IMR-90 (cell line): ENCODE measurements around the gene SH3GL2. TPM values are rescaled to one million over a fixed set of nuclear protein-coding genes. Genes with fewer than 3 reads are reported as not detected.

Source experiments
- ATAC-seq: fragments of 200-7000 bp; cut with Tn5 transposase; 2 replicates; pipeline ENCODE4 v1.9.1; 2020; ENCODE audit warnings: low read depth, mild to moderate bottlenecking, moderate library complexity
- BruUV-seq: library from RNA; stranded (reverse); fragments of 400-500 nt; replicated peaks from 2 replicates; lab custom pipeline; 2021; lab: Mats Ljungman, UMichigan
- CTCF ChIA-PET: fragments of 300-600 bp; formaldehyde crosslinking; extraction: SDS; loops from one replicate; lab custom pipeline; 2021; ENCODE audit warnings: antibody characterized with exemption; lab: Yijun Ruan, JAX
- POLR2A ChIA-PET: fragments of 300-600 bp; sonication (Branson Sonifier 250); formaldehyde crosslinking; loops from one replicate; lab custom pipeline; 2022; ENCODE audit warnings: antibody characterized with exemption; ENCODE audit not compliant: unreplicated experiment; lab: Charles Lee
- DNase-seq: peaks from one replicate; pipeline ENCODE4 v3.0.0; 2013
- H2AFZ ChIP-seq: replicated peaks from 2 replicates; pipeline ENCODE3; 2013; ENCODE audit warnings: low read length, mild to moderate bottlenecking; ENCODE audit not compliant: poor library complexity
- H2AK5ac ChIP-seq: 2 replicates; pipeline ENCODE4 v1.6.1; 2013; ENCODE audit warnings: low read depth, low read length, inconsistent platforms
- H2AK9ac ChIP-seq: replicated peaks from 2 replicates; pipeline ENCODE3; 2013; ENCODE audit warnings: mild to moderate bottlenecking, low read depth, low read length, moderate library complexity; ENCODE audit not compliant: poor library complexity
- H2BK120ac ChIP-seq: 2 replicates; pipeline ENCODE4 v1.6.1; 2013; ENCODE audit warnings: low read depth, low read length, inconsistent platforms
- H2BK15ac ChIP-seq: 3 replicates; pipeline ENCODE4 v1.6.1; 2013; ENCODE audit warnings: low read depth, low read length, inconsistent platforms
- H2BK20ac ChIP-seq: 2 replicates; pipeline ENCODE4 v1.6.1; 2013; ENCODE audit warnings: low read depth, mild to moderate bottlenecking, inconsistent platforms, low read length, moderate library complexity
- H2BK5ac ChIP-seq: 2 replicates; pipeline ENCODE4 v1.6.1; 2013; ENCODE audit warnings: mild to moderate bottlenecking, low read depth, low read length, inconsistent platforms; ENCODE audit not compliant: poor library complexity, severe bottlenecking
- H3K14ac ChIP-seq: replicated peaks from 2 replicates; pipeline ENCODE4 v1.6.1; 2013; ENCODE audit warnings: low read depth, low read length, inconsistent platforms
- H3K18ac ChIP-seq: 2 replicates; pipeline ENCODE4 v1.6.1; 2013; ENCODE audit warnings: low read depth, low read length, control low read depth
- H3K23ac ChIP-seq: 2 replicates; pipeline ENCODE4 v1.6.1; 2013; ENCODE audit warnings: low read depth, low read length, inconsistent platforms
- H3K27ac ChIP-seq: 2 replicates; pipeline ENCODE4 v1.5.1; 2013; ENCODE audit warnings: mild to moderate bottlenecking, control low read depth, low read length; ENCODE audit not compliant: insufficient read depth
- H3K27me3 ChIP-seq: 2 replicates; pipeline ENCODE4 v1.6.1; 2013; ENCODE audit warnings: low read length; ENCODE audit not compliant: control insufficient read depth, insufficient read depth
- H3K36me3 ChIP-seq: 2 replicates; pipeline ENCODE4 v1.6.1; 2013; ENCODE audit warnings: low read length, mixed read lengths; ENCODE audit not compliant: control insufficient read depth, insufficient read depth
- H3K4ac ChIP-seq: 2 replicates; pipeline ENCODE4 v1.6.1; 2013; ENCODE audit warnings: low read depth, low read length, inconsistent platforms
- H3K4me1 ChIP-seq: 2 replicates; pipeline ENCODE4 v1.6.1; 2013; ENCODE audit warnings: low read length, mixed read lengths; ENCODE audit not compliant: control insufficient read depth, insufficient read depth
- H3K4me2 ChIP-seq: 2 replicates; pipeline ENCODE4 v1.6.1; 2013; ENCODE audit warnings: low read depth, mild to moderate bottlenecking, control low read depth, low read length, moderate library complexity
- H3K4me3 ChIP-seq: 2 replicates; pipeline ENCODE4 v1.5.1; 2013; ENCODE audit warnings: low read depth, mild to moderate bottlenecking, control low read depth, low read length, moderate library complexity; ENCODE audit not compliant: insufficient read depth
- H3K56ac ChIP-seq: 2 replicates; pipeline ENCODE4 v1.6.1; 2013; ENCODE audit warnings: low read length, inconsistent platforms; ENCODE audit not compliant: insufficient read depth; ENCODE audit errors: extremely low read depth
- H3K79me1 ChIP-seq, 2 experiments: 2 replicates each; pipeline ENCODE4 v1.6.1; 2013; ENCODE audit warnings: low read length in 2 of 2, inconsistent platforms in 1 of 2, low read depth in 1 of 2
- H3K9ac ChIP-seq: 2 replicates; pipeline ENCODE4 v1.6.1; 2013; ENCODE audit warnings: low read depth, low read length, control low read depth
- H3K9me1 ChIP-seq: 2 replicates; pipeline ENCODE4 v1.6.1; 2013; ENCODE audit warnings: low read length, inconsistent platforms; ENCODE audit not compliant: insufficient read depth
- H3K9me3 ChIP-seq: 2 replicates; pipeline ENCODE4 v1.6.1; 2013; ENCODE audit warnings: low read length; ENCODE audit not compliant: control insufficient read depth, insufficient read depth
- H4K20me1 ChIP-seq: 2 replicates; pipeline ENCODE4 v1.6.1; 2013; ENCODE audit warnings: low read length, inconsistent platforms; ENCODE audit not compliant: insufficient read depth
- H4K5ac ChIP-seq: 2 replicates; pipeline ENCODE4 v1.6.1; 2013; ENCODE audit warnings: mild to moderate bottlenecking, low read depth, low read length, control low read depth
- H4K8ac ChIP-seq, 2 experiments: 2 replicates each; pipeline ENCODE4 v1.6.1; 2013; ENCODE audit warnings: low read depth in 2 of 2, low read length in 2 of 2, control low read depth in 1 of 2, inconsistent platforms in 1 of 2
- H4K91ac ChIP-seq: 2 replicates; pipeline ENCODE4 v1.6.1; 2013; ENCODE audit warnings: low read depth, low read length, inconsistent platforms; ENCODE audit not compliant: insufficient read depth
- BHLHE40 ChIP-seq: fragments of 150-350 bp; IDR thresholded peaks from 2 replicates; pipeline ENCODE4 v1.6.1; 2016; ENCODE audit warnings: mild to moderate bottlenecking, low read depth, low read length
- CEBPB ChIP-seq: IDR thresholded peaks from 2 replicates; pipeline ENCODE4 v1.6.1; 2012; ENCODE audit warnings: low read depth, low read length, improper control_type of control experiment
- CHD1 ChIP-seq: IDR thresholded peaks from 2 replicates; pipeline ENCODE4 v1.6.1; 2012; ENCODE audit warnings: low read depth, low read length, improper control_type of control experiment
- FOS ChIP-seq: fragments of 150-350 bp; IDR thresholded peaks from 2 replicates; pipeline ENCODE4 v1.6.1; 2016; ENCODE audit warnings: low read depth, low read length
- MAFK ChIP-seq: IDR thresholded peaks from 2 replicates; pipeline ENCODE4 v1.6.1; 2012; ENCODE audit warnings: low read depth, low read length, improper control_type of control experiment
- MAZ ChIP-seq: IDR thresholded peaks from 2 replicates; pipeline ENCODE4 v1.6.1; 2012; ENCODE audit warnings: low read depth, mild to moderate bottlenecking, low read length, improper control_type of control experiment, moderate library complexity, borderline replicate concordance
- MXI1 ChIP-seq: IDR thresholded peaks from 2 replicates; pipeline ENCODE4 v1.6.1; 2012; ENCODE audit warnings: low read depth, mild to moderate bottlenecking, low read length, moderate library complexity, borderline replicate concordance
- NFE2L2 ChIP-seq: fragments of 150-350 bp; IDR thresholded peaks from 2 replicates; pipeline ENCODE4 v1.6.1; 2016; ENCODE audit warnings: low read depth, mild to moderate bottlenecking, low read length
- POLR2A ChIP-seq: IDR thresholded peaks from 2 replicates; pipeline ENCODE4 v1.6.1; 2012; ENCODE audit warnings: mild to moderate bottlenecking, low read depth, low read length
- RAD21 ChIP-seq: IDR thresholded peaks from 2 replicates; pipeline ENCODE4 v1.6.1; 2012; ENCODE audit warnings: low read length, improper control_type of control experiment
- RCOR1 ChIP-seq: IDR thresholded peaks from 2 replicates; pipeline ENCODE4 v1.6.1; 2012; ENCODE audit warnings: mild to moderate bottlenecking, low read length, improper control_type of control experiment; ENCODE audit not compliant: insufficient replicate concordance
- RFX5 ChIP-seq: IDR thresholded peaks from 2 replicates; pipeline ENCODE4 v1.8.0; 2012; ENCODE audit warnings: low read depth, mild to moderate bottlenecking, low read length, moderate library complexity
- SMC3 ChIP-seq: fragments of 150-350 bp; IDR thresholded peaks from 2 replicates; pipeline ENCODE4 v1.6.1; 2016; ENCODE audit warnings: low read depth, mild to moderate bottlenecking, antibody characterized with exemption, low read length, moderate library complexity
- WGBS, 2 experiments: methylation state at CpG; one replicate each; pipeline versions ENCODE4 v1.1.5 to v1.1.7; 2013; ENCODE audit warnings: missing lambda C conversion rate in 2 of 2; ENCODE audit not compliant: insufficient read length in 1 of 2; ENCODE audit errors: extremely low coverage in 2 of 2; 5-methylcytosine and 5-hydroxymethylcytosine counted together
- dilution Hi-C: fragments of 300-500 bp; cut with HindIII; formaldehyde crosslinking; loops from one replicate; pipeline ENCODE4 v1.14.3; 2018; ENCODE audit warnings: low sequenced_read_pairs; ENCODE audit not compliant: unreplicated experiment
- in situ Hi-C: fragments of 300-500 bp; cut with MboI; formaldehyde crosslinking; loops from 3 replicates; pipeline ENCODE4 v1.14.3; 2019; ENCODE audit warnings: low sequenced_read_pairs, inconsistent platforms, mixed read lengths
- intact Hi-C: fragments of 100-400 bp; cut with micrococcal nuclease; formaldehyde crosslinking; loops from 2 replicates; pipeline ENCODE4 v1.10.0; 2022
- polyA plus RNA-seq, 3 experiments: library from polyadenylated mRNA; depleted of rRNA; stranded (reverse); fragments of >200 nt; gene quantifications; 2 replicates each; pipeline ENCODE4 v1.2.3, GENCODE V29; 2012; ENCODE audit warnings: low replicate concordance in 1 of 3
- total RNA-seq: library from RNA; depleted of rRNA; stranded (reverse); fragments of >200 nt; gene quantifications from 2 replicates; pipeline ENCODE4 v1.2.3, GENCODE V29; 2012
- TF ChIP-seq, protein P1 (sequence below): fragments of 150-350 bp; IDR thresholded peaks from 2 replicates; pipeline ENCODE4 v1.6.1; 2016; ENCODE audit warnings: low read depth, mild to moderate bottlenecking, low read length, moderate library complexity, borderline replicate concordance
- TF ChIP-seq, protein P2 (sequence below): fragments of 150-350 bp; IDR thresholded peaks from 2 replicates; pipeline ENCODE4 v1.6.1; 2017; ENCODE audit warnings: mild to moderate bottlenecking, antibody characterized with exemption, low read length, low read depth
- TF ChIP-seq, protein P3 (sequence below): conservative IDR thresholded peaks from 2 replicates; pipeline ENCODE4 v1.5.1; 2012; ENCODE audit warnings: mild to moderate bottlenecking, low read depth, low read length, improper control_type of control experiment

Gene SH3GL2
- total and polyA plus RNA-seq, 2 of the 4 experiments (the other 2 are of a cell fraction) = under 0.01 to 0.05 TPM

DNA sequence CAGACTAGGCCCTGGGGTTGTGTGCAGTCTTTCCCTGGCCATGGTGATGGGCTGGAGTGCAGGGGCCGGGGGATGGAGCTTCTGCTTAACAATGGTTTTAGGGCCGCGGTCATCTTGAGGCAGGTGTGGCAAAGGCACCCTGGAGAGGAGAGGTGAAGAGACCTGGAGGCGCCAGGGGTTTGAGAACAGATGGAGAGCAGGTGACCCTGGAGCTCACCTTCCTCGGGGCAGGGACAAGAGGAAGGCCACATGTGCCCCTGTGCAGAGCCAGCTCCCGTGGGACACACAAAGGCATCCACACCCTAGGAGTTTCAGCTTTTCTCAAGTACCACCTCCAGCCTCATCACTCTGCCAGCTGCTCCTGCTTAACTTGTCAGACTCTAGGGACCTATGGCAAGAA lies 46.4 kb upstream of the SH3GL2 start:
- no peak overlapping the region for H3K9ac ChIP-seq
- H3K18ac ChIP-seq = no peak overlapping the region
- H3K27me3 ChIP-seq = peaks cover 2% of the 10 kb centered on the region; the same call in 1 of the 2 replicates
- TF ChIP-seq MXI1 (no peak), NFE2L2 (no peak), BHLHE40 (no peak), POLR2A (no peak), MAFK (no peak), RAD21 (no peak), CHD1 (no peak), MAZ (no peak), CEBPB (no peak), RCOR1 (no peak), RFX5 (no peak), FOS (no peak), SMC3 (no peak)
- TF ChIP-seq, protein P1, sequence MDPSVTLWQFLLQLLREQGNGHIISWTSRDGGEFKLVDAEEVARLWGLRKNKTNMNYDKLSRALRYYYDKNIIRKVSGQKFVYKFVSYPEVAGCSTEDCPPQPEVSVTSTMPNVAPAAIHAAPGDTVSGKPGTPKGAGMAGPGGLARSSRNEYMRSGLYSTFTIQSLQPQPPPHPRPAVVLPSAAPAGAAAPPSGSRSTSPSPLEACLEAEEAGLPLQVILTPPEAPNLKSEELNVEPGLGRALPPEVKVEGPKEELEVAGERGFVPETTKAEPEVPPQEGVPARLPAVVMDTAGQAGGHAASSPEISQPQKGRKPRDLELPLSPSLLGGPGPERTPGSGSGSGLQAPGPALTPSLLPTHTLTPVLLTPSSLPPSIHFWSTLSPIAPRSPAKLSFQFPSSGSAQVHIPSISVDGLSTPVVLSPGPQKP = no peak
- TF ChIP-seq, protein P2, sequence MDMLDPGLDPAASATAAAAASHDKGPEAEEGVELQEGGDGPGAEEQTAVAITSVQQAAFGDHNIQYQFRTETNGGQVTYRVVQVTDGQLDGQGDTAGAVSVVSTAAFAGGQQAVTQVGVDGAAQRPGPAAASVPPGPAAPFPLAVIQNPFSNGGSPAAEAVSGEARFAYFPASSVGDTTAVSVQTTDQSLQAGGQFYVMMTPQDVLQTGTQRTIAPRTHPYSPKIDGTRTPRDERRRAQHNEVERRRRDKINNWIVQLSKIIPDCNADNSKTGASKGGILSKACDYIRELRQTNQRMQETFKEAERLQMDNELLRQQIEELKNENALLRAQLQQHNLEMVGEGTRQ = no peak
- TF ChIP-seq, protein P3, sequence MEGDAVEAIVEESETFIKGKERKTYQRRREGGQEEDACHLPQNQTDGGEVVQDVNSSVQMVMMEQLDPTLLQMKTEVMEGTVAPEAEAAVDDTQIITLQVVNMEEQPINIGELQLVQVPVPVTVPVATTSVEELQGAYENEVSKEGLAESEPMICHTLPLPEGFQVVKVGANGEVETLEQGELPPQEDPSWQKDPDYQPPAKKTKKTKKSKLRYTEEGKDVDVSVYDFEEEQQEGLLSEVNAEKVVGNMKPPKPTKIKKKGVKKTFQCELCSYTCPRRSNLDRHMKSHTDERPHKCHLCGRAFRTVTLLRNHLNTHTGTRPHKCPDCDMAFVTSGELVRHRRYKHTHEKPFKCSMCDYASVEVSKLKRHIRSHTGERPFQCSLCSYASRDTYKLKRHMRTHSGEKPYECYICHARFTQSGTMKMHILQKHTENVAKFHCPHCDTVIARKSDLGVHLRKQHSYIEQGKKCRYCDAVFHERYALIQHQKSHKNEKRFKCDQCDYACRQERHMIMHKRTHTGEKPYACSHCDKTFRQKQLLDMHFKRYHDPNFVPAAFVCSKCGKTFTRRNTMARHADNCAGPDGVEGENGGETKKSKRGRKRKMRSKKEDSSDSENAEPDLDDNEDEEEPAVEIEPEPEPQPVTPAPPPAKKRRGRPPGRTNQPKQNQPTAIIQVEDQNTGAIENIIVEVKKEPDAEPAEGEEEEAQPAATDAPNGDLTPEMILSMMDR = no peak
- H4K5ac ChIP-seq = no peak overlapping the region
- H3K4me3 ChIP-seq = no peak overlapping the region
- ChIA-PET POLR2A (no interaction called here), CTCF (interaction anchor here (1.2 to 2.4 kb wide), 3 partner anchors 11 to 279 kb away, joined by 3 to 12 read pairs (median 4); no protein-coding TSS in a partner anchor)
- no TSS peak for BruUV-seq
- no peak overlapping the region for H3K56ac ChIP-seq
- no peak overlapping the region for H2BK15ac ChIP-seq
- WGBS, 2 experiments = 76% methylated on average over 3 of the region's 6 CpGs; no CpG with 5 or more reads in 1 of the 2 experiments
- H2BK120ac ChIP-seq = no peak overlapping the region
- DNase-seq (no peak), ATAC-seq (no peak)
- no peak overlapping the region for H2AK5ac ChIP-seq
- no peak overlapping the region for H2BK5ac ChIP-seq
- H2AK9ac ChIP-seq = no peak overlapping the region
- H3K27ac ChIP-seq = no peak overlapping the region
- no peaks in the 10 kb centered on the region for H3K36me3 ChIP-seq
- in situ Hi-C loops (loop anchor here (10.0 to 25.0 kb wide), 2 partner anchors 662 to 1505 kb away; partner anchors contain the start of genes RRAGA and SAXO1), intact Hi-C loops (no loop called here), dilution Hi-C loops (loop anchor here (25.0 kb wide), 1 partner anchor 255 kb away; no protein-coding TSS in a partner anchor)
- no peaks in the 10 kb centered on the region for H3K9me3 ChIP-seq
- no peak overlapping the region for H2AFZ ChIP-seq
- H4K8ac ChIP-seq = no peak overlapping the region
- H2BK20ac ChIP-seq = no peak overlapping the region
- H4K91ac ChIP-seq = no peak overlapping the region
- H3K79me1 ChIP-seq = no peaks in the 10 kb centered on the region
- no peak overlapping the region for H3K23ac ChIP-seq
- no peak overlapping the region for H3K4ac ChIP-seq
- no peaks in the 10 kb centered on the region for H3K9me1 ChIP-seq
- H4K20me1 ChIP-seq = no peaks in the 10 kb centered on the region
- no peak overlapping the region for H3K14ac ChIP-seq
- no peaks in the 10 kb centered on the region for H3K4me1 ChIP-seq
- no peak overlapping the region for H3K4me2 ChIP-seq
